CD4-positive, alpha-beta T cell (primary cell): ENCODE measurements around the gene RB1. TPM values are rescaled to one million over a fixed set of nuclear protein-coding genes. Genes with fewer than 3 reads are reported as not detected.
A peak's percentile ranks its signal among the peaks of the same experiment; 100 is the strongest.

Experiments
- ATAC-seq: fragments of 200-7000 bp; cut with Tn5 transposase; one replicate; pipeline ENCODE4 v1.10.0; 2022; ENCODE audit warnings: mild to moderate bottlenecking; ENCODE audit not compliant: poor library complexity
- CTCF ChIA-PET: fragments of 350-600 bp; sonication (Branson Sonifier 250); formaldehyde crosslinking; loops from one replicate; lab custom pipeline; 2021; ENCODE audit warnings: antibody characterized with exemption, inconsistent platforms; lab: Charles Lee
- POLR2A ChIA-PET: fragments of 350-600 bp; sonication (Branson Sonifier 250); formaldehyde crosslinking; loops from one replicate; lab custom pipeline; 2021; ENCODE audit warnings: antibody characterized with exemption, inconsistent platforms; lab: Charles Lee
- DNase-seq, 14 experiments: peaks; one replicate each; pipeline ENCODE4 v3.0.0-alpha.2; 2013 to 2020; ENCODE audit warnings: mixed read lengths in 2 of 14
- H3K27ac ChIP-seq, 2 donors: one replicate each; pipeline versions ENCODE4 v1.5.1 to v1.7.0; 2013; ENCODE audit warnings: low read length in 2 of 2, low read depth in 1 of 2, mild to moderate bottlenecking in 1 of 2
- H3K27me3 ChIP-seq, 2 experiments: 1 replicate in 1 of 2; 2 replicates in 1 of 2; pipeline versions ENCODE4 v1.6.1 to v1.7.0; 2013; ENCODE audit warnings: low read length in 2 of 2, control low read depth in 1 of 2, mild to moderate bottlenecking in 1 of 2, moderate library complexity in 1 of 2; ENCODE audit not compliant: insufficient read depth in 2 of 2, control insufficient read depth in 1 of 2
- H3K36me3 ChIP-seq: one replicate; pipeline ENCODE4 v1.6.1; 2013; ENCODE audit warnings: low read length, control low read depth; ENCODE audit not compliant: insufficient read depth
- H3K4me1 ChIP-seq: one replicate; pipeline ENCODE4 v1.6.1; 2013; ENCODE audit warnings: low read length, control low read depth; ENCODE audit not compliant: insufficient read depth
- H3K4me3 ChIP-seq: one replicate; pipeline ENCODE4 v1.5.1; 2013; ENCODE audit warnings: mild to moderate bottlenecking, low read length, moderate library complexity
- H3K9me3 ChIP-seq, 2 experiments: 1 replicate in 1 of 2; 2 replicates in 1 of 2; pipeline versions ENCODE4 v1.6.1 to v1.7.0; 2013; ENCODE audit warnings: low read length in 2 of 2, mild to moderate bottlenecking in 2 of 2, control low read depth in 1 of 2, moderate library complexity in 1 of 2; ENCODE audit not compliant: control insufficient read depth in 1 of 2, insufficient read depth in 1 of 2
- H3K27ac Mint-ChIP-seq: one replicate; pipeline ENCODE4 v1.8.0; 2020; ENCODE audit warnings: mixed read lengths
- H3K27me3 Mint-ChIP-seq: one replicate; pipeline ENCODE4 v1.8.0; 2021; ENCODE audit warnings: mixed read lengths
- H3K36me3 Mint-ChIP-seq: one replicate; pipeline ENCODE4 v1.8.0; 2021; ENCODE audit warnings: low read depth, mixed read lengths
- H3K4me1 Mint-ChIP-seq: one replicate; pipeline ENCODE4 v1.8.0; 2021; ENCODE audit warnings: low read depth, mixed read lengths
- H3K4me3 Mint-ChIP-seq: one replicate; pipeline ENCODE4 v1.8.0; 2020; ENCODE audit warnings: mild to moderate bottlenecking, mixed read lengths
- H3K9me3 Mint-ChIP-seq: one replicate; pipeline ENCODE4 v1.8.0; 2020; ENCODE audit warnings: mixed read lengths
- CTCF ChIP-seq: fragments of 200-600 bp; IDR thresholded peaks from one replicate; pipeline ENCODE4 v1.8.0; 2022; ENCODE audit warnings: antibody characterized with exemption, mild to moderate bottlenecking
- intact Hi-C, 2 experiments: fragments of 100-400 bp; cut with DNase I in 1 of 2; cut with micrococcal nuclease in 1 of 2; formaldehyde crosslinking; loops; one replicate each; pipeline versions ENCODE4 v1.15.1 to v1.9.0; 2023 to 2025; cut with DNase I, micrococcal nuclease
- total RNA-seq, 174 experiments: library from RNA in 2 of 174; stranded (reverse) in 2 of 174; gene quantifications; one replicate each; pipeline ENCODE4 v1.2.3 and lab custom pipeline; 2021 to 2026

Gene RB1
- total RNA-seq, 2 experiments from 2014 or later: 14.9 to 18.4 TPM

- peaks cover 6% of the 10 kb centered on the region for H3K36me3 Mint-ChIP-seq
Observed at GRCh38 chr13:48401480-48401879, 97.9 kb downstream of the RB1 start.

GRCh38 chr13:48402325-48402932, 98.9 kb downstream of the RB1 start:
- Mint-ChIP-seq H3K27ac (peak overlapping the region; percentile 84), H3K27me3 (no peaks in the 10 kb centered on the region), H3K4me3 (peak overlapping the region; percentile 26), H3K9me3 (no peaks in the 10 kb centered on the region), H3K36me3 (no peaks in the 10 kb centered on the region), H3K4me1 (peaks cover 74% of the 10 kb centered on the region)
- Histone ChIP-seq H3K36me3 (peaks cover 3% of the 10 kb centered on the region), H3K4me3 (no peak overlapping the region), H3K4me1 (peaks cover 31% of the 10 kb centered on the region), H3K9me3 (no peaks in the 10 kb centered on the region), H3K27me3 (no peaks in the 10 kb centered on the region), H3K27ac (peak overlapping the region in 1 of 2 donors; percentile 65)
- no peak for TF ChIP-seq CTCF
- POLR2A ChIA-PET: interaction anchor here (0.8 to 2.9 kb wide), 6 partner anchors 11 to 180 kb away, joined by 3 to 35 read pairs (median 9); partner anchors contain the start of genes LPAR6 and RCBTB2
- CTCF ChIA-PET: interaction anchor here (0.6 to 0.9 kb wide), 3 partner anchors 40 to 827 kb away, joined by 3 to 5 read pairs (median 3); no protein-coding TSS in a partner anchor
- intact Hi-C loops: loop anchor here in 1 of 2 experiments (5.0 kb wide), 1 partner anchor 35 kb away; no protein-coding TSS in a partner anchor
- no peak for ATAC-seq
- peak in 1 of 14 experiments; percentile 3 for DNase-seq

More at GRCh38 chr13:48401480-48401879, 97.9 kb downstream of the RB1 start:
- Mint-ChIP-seq H3K4me3 (no peak overlapping the region), H3K4me1 (peaks cover 67% of the 10 kb centered on the region), H3K27ac (no peak overlapping the region), H3K27me3 (no peaks in the 10 kb centered on the region), H3K9me3 (no peaks in the 10 kb centered on the region)
- Histone ChIP-seq H3K9me3 (no peaks in the 10 kb centered on the region), H3K4me3 (peak overlapping the region; percentile 16), H3K27me3 (no peaks in the 10 kb centered on the region), H3K4me1 (peaks cover 26% of the 10 kb centered on the region), H3K36me3 (peaks cover 3% of the 10 kb centered on the region), H3K27ac (peak overlapping the region in 1 of 2 donors; percentile 23)
- ChIA-PET CTCF (interaction anchor here (0.8 to 1.1 kb wide), 4 partner anchors 93 to 180 kb away, joined by 3 to 7 read pairs (median 4); no protein-coding TSS in a partner anchor), POLR2A (interaction anchor here (0.7 to 2.9 kb wide), 10 partner anchors 12 to 368 kb away, joined by 3 to 35 read pairs (median 6); partner anchors contain the start of genes LPAR6 and RCBTB2)
- no peak for ATAC-seq
- intact Hi-C loops: loop anchor here (1.0 to 5.0 kb wide), 3 partner anchors 34 to 179 kb away; no protein-coding TSS in a partner anchor
- peak in 3 of 14 experiments; percentile 30 to 62 (median 34) for DNase-seq
- no peak for TF ChIP-seq CTCF

- Mint-ChIP-seq H3K27ac (peak overlapping the region; percentile 84), H3K27me3 (no peaks in the 10 kb centered on the region), H3K9me3 (no peaks in the 10 kb centered on the region), H3K4me1 (peaks cover 77% of the 10 kb centered on the region), H3K4me3 (peak overlapping the region; percentile 83), H3K36me3 (no peaks in the 10 kb centered on the region)
- ChIA-PET CTCF (interaction anchor here (0.9 kb wide), 1 partner anchor 177 kb away, joined by 3 read pairs; no protein-coding TSS in a partner anchor), POLR2A (interaction anchor here (0.8 to 2.9 kb wide), 5 partner anchors 89 to 180 kb away, joined by 3 to 35 read pairs (median 4); partner anchors contain the start of gene RCBTB2)
- no peak for TF ChIP-seq CTCF
- Histone ChIP-seq H3K4me3 (peak overlapping the region; percentile 5), H3K36me3 (peaks cover 3% of the 10 kb centered on the region), H3K27me3 (no peaks in the 10 kb centered on the region), H3K4me1 (peaks cover 31% of the 10 kb centered on the region), H3K9me3 (no peaks in the 10 kb centered on the region), H3K27ac (peak overlapping the region; percentile 34 to 65)
- intact Hi-C loops: loop anchor here in 1 of 2 experiments (1.0 to 5.0 kb wide), 2 partner anchors 9 to 36 kb away; no protein-coding TSS in a partner anchor
- DNase-seq: peak in 4 of 14 experiments; percentile 16 to 79 (median 51)
- peak; percentile 70 for ATAC-seq
Observed at GRCh38 chr13:48403151-48403631, 99.6 kb downstream of the RB1 start.
